Ureter (tissue), 1 donor: Measurements from ENCODE around the gene DOCK6. TPM values are rescaled to one million over a fixed set of nuclear protein-coding genes. Genes with fewer than 3 reads are reported as not detected.

ENCODE experiments used
- DNase-seq: peaks from one replicate; pipeline ENCODE4 v3.0.0-alpha.2; 2020; ENCODE audit warnings: low spot score
- total RNA-seq: library from RNA; stranded (reverse); gene quantifications from one replicate; pipeline ENCODE4 v1.2.4, GENCODE V29; 2023
- donor health status: DM: yes; HTN: yes; CAD: no.

DOCK6 gene
- total RNA-seq, 1 donor from 2014 or later, result 125 TPM

- no peak for DNase-seq
Observed at GRCh38 chr19:11278670-11279069, 16.3 kb upstream of the DOCK6 start.

GRCh38 chr19:11274533-11275086 is 12.3 kb upstream of the DOCK6 start:
- DNase-seq, result no peak

- no peak for DNase-seq
Observed at GRCh38 chr19:11273989-11274388, 11.7 kb upstream of the DOCK6 start.

GRCh38 chr19:11273296-11273695 is 11.0 kb upstream of the DOCK6 start:
- DNase-seq, result no peak

GRCh38 chr19:11269408-11269807 is 7.1 kb upstream of the DOCK6 start:
- no peak for DNase-seq

GRCh38 chr19:11268783-11269267 is 6.5 kb upstream of the DOCK6 start:
- peak; percentile 66 for DNase-seq

- DNase-seq, result no peak
Observed at GRCh38 chr19:11267316-11268085, 5.2 kb upstream of the DOCK6 start.

- DNase-seq, result peak; percentile 90
Observed at GRCh38 chr19:11265785-11266236, 3.5 kb upstream of the DOCK6 start.

- no peak for DNase-seq
Observed at GRCh38 chr19:11265177-11265784, 3.0 kb upstream of the DOCK6 start.

- peak; percentile 92 for DNase-seq
Observed at GRCh38 chr19:11264452-11265176, 2.3 kb upstream of the DOCK6 start.

- no peak for DNase-seq
Observed at GRCh38 chr19:11263726-11264125, 1.4 kb upstream of the DOCK6 start.

- no peak for DNase-seq
Observed at GRCh38 chr19:11261431-11261970, 823 bp downstream of the DOCK6 start.

- DNase-seq, result no peak
Observed at GRCh38 chr19:11260996-11261395, 1.3 kb downstream of the DOCK6 start.

GRCh38 chr19:11257846-11258380 is 4.4 kb downstream of the DOCK6 start:
- DNase-seq, result no peak

- DNase-seq, result no peak
Observed at GRCh38 chr19:11256189-11256588, 6.1 kb downstream of the DOCK6 start.

GRCh38 chr19:11254666-11255065 is 7.7 kb downstream of the DOCK6 start:
- no peak for DNase-seq

- DNase-seq, result no peak
Observed at GRCh38 chr19:11252665-11253355, 9.5 kb downstream of the DOCK6 start.

GRCh38 chr19:11251650-11252314 is 10.5 kb downstream of the DOCK6 start:
- DNase-seq, result no peak

- DNase-seq, result no peak
Observed at GRCh38 chr19:11251217-11251616, 11.1 kb downstream of the DOCK6 start.

- no peak for DNase-seq
Observed at GRCh38 chr19:11248852-11249251, 13.5 kb downstream of the DOCK6 start.
